Lower lobe of right lung (tissue), 2 donors: ENCODE results near the gene SLC25A21. TPM values are rescaled to one million over a fixed set of nuclear protein-coding genes. Genes with fewer than 3 reads are reported as not detected.

Experiments used
- ATAC-seq, 2 donors: fragments of 200-7000 bp; cut with Tn5 transposase; one replicate each; pipeline ENCODE4 v1.9.1; 2020 to 2022; ENCODE audit warnings: mild to moderate bottlenecking in 2 of 2, moderate library complexity in 2 of 2
- DNase-seq: peaks from one replicate; pipeline ENCODE4 v3.0.0-alpha.2; 2020
- H3K27ac ChIP-seq: fragments of 200-600 bp; one replicate; pipeline ENCODE4 v1.8.0; 2022
- H3K27me3 ChIP-seq: fragments of 200-600 bp; one replicate; pipeline ENCODE4 v1.8.0; 2022; ENCODE audit warnings: low read depth
- H3K36me3 ChIP-seq: fragments of 200-600 bp; one replicate; pipeline ENCODE4 v1.8.0; 2022; ENCODE audit warnings: mild to moderate bottlenecking
- H3K4me1 ChIP-seq: fragments of 200-600 bp; one replicate; pipeline ENCODE4 v1.8.0; 2022
- H3K4me3 ChIP-seq: fragments of 200-600 bp; one replicate; pipeline ENCODE4 v1.8.0; 2022; ENCODE audit warnings: mild to moderate bottlenecking
- H3K9me3 ChIP-seq: fragments of 200-600 bp; one replicate; pipeline ENCODE4 v1.8.0; 2022
- CTCF ChIP-seq: fragments of 200-600 bp; IDR thresholded peaks from one replicate; pipeline ENCODE4 v1.8.0; 2022; ENCODE audit warnings: antibody characterized with exemption, mild to moderate bottlenecking
- intact Hi-C: fragments of 100-400 bp; cut with DNase I; formaldehyde crosslinking; loops from one replicate; pipeline ENCODE4 v1.11.0; 2022
- total RNA-seq: library from RNA; stranded (reverse); fragmentation: NEBNext Ultra II Directional; extraction: Animal tissue kit (Norgen Biotek cat#: 25700); gene quantifications from one replicate; pipeline ENCODE4 v1.2.1, GENCODE V29; 2021
- donor health status: DM: no; HTN: yes; CAD: no; lungs with severe emphysema.

Gene SLC25A21
- total RNA-seq, 1 donor from 2014 or later = 0.38 TPM

GRCh38 chr14:36997843-36998242, 174.6 kb downstream of the SLC25A21 start:
- no peaks in the 10 kb centered on the region for H3K27me3 ChIP-seq
- no peak overlapping the region for H3K4me3 ChIP-seq
- no peaks in the 10 kb centered on the region for H3K9me3 ChIP-seq
- intact Hi-C loops = no loop called here
- ATAC-seq (no peak), DNase-seq (no peak)
- no peak overlapping the region for H3K27ac ChIP-seq
- no peak for TF ChIP-seq CTCF
- H3K4me1 ChIP-seq = no peaks in the 10 kb centered on the region
- H3K36me3 ChIP-seq = no peaks in the 10 kb centered on the region

GRCh38 chr14:36996857-36997590, 175.4 kb downstream of the SLC25A21 start:
- DNase-seq = no peak
- H3K4me1 ChIP-seq = no peaks in the 10 kb centered on the region
- H3K27ac ChIP-seq = no peak overlapping the region
- intact Hi-C loops = no loop called here
- H3K27me3 ChIP-seq = no peaks in the 10 kb centered on the region
- no peak for ATAC-seq
- no peak overlapping the region for H3K4me3 ChIP-seq
- no peak for TF ChIP-seq CTCF
- no peaks in the 10 kb centered on the region for H3K36me3 ChIP-seq
- no peaks in the 10 kb centered on the region for H3K9me3 ChIP-seq

GRCh38 chr14:36996133-36996856, 176.1 kb downstream of the SLC25A21 start:
- Histone ChIP-seq H3K36me3 (no peaks in the 10 kb centered on the region), H3K4me3 (no peak overlapping the region), H3K27ac (no peak overlapping the region), H3K27me3 (no peaks in the 10 kb centered on the region), H3K9me3 (no peaks in the 10 kb centered on the region), H3K4me1 (no peaks in the 10 kb centered on the region)
- ATAC-seq (no peak), DNase-seq (no peak)
- intact Hi-C loops = no loop called here
- TF ChIP-seq CTCF = no peak

- Histone ChIP-seq H3K4me3 (no peak overlapping the region), H3K27ac (no peak overlapping the region), H3K9me3 (no peaks in the 10 kb centered on the region), H3K4me1 (no peaks in the 10 kb centered on the region), H3K36me3 (no peaks in the 10 kb centered on the region), H3K27me3 (no peaks in the 10 kb centered on the region)
- no peak for ATAC-seq
- TF ChIP-seq CTCF = no peak
- intact Hi-C loops = no loop called here
- no peak for DNase-seq
These were observed 182.6 kb downstream of the SLC25A21 start for GRCh38 chr14:36989806-36990205.

- no peaks in the 10 kb centered on the region for H3K27me3 ChIP-seq
- no peak for TF ChIP-seq CTCF
- no peak overlapping the region for H3K27ac ChIP-seq
- no peaks in the 10 kb centered on the region for H3K9me3 ChIP-seq
- ATAC-seq (no peak), DNase-seq (no peak)
- no peaks in the 10 kb centered on the region for H3K36me3 ChIP-seq
- intact Hi-C loops = no loop called here
- H3K4me1 ChIP-seq = no peaks in the 10 kb centered on the region
- H3K4me3 ChIP-seq = no peak overlapping the region
These were observed 183.4 kb downstream of the SLC25A21 start for GRCh38 chr14:36988989-36989388.
